GM21529 (cell line): ENCODE measurements around the gene LTBR.
"Not testable (repeated sequence)": the region's sequence is repeated elsewhere in the genome, so short reads cannot be mapped to it uniquely, and the experiment has no call there.

Experiments
- ATAC-seq: cut with Tn5 transposase; IDR thresholded peaks from one replicate; pipeline ENCODE4 v1.9.1; 2021; ENCODE audit not compliant: unreplicated experiment

The LTBR gene

GRCh38 chr12:6383572-6384498, at the start of gene LTBR:
Gene LTBR (plus strand): TSS chr12:6384162. CDS start chr12:6384359, 197 bp downstream.
- ATAC-seq: no peak

- no peak for ATAC-seq
Measured at GRCh38 chr12:6334359-6334758, 49.6 kb upstream of the LTBR start.

- no peak for ATAC-seq
Measured at GRCh38 chr12:6334940-6335450, 49.0 kb upstream of the LTBR start.

GRCh38 chr12:6335451-6336078, 48.4 kb upstream of the LTBR start:
- peak; percentile 68 for ATAC-seq

GRCh38 chr12:6336079-6336888, 47.7 kb upstream of the LTBR start:
- ATAC-seq: no peak

- ATAC-seq: no peak
Measured at GRCh38 chr12:6336889-6337853, 46.8 kb upstream of the LTBR start.

- no peak for ATAC-seq
Measured at GRCh38 chr12:6337958-6338433, 46.0 kb upstream of the LTBR start.

GRCh38 chr12:6338536-6338935, 45.4 kb upstream of the LTBR start:
- not testable (repeated sequence) for ATAC-seq

GRCh38 chr12:6338955-6339354, 45.0 kb upstream of the LTBR start:
- no peak for ATAC-seq

- no peak for ATAC-seq
Measured at GRCh38 chr12:6340032-6340638, 43.8 kb upstream of the LTBR start.

- no peak for ATAC-seq
Measured at GRCh38 chr12:6340745-6341416, 43.1 kb upstream of the LTBR start.

GRCh38 chr12:6341417-6342139, 42.4 kb upstream of the LTBR start, which contains the start of gene TNFRSF1A:
Gene TNFRSF1A (minus strand): TSS chr12:6342076. CDS start chr12:6341814, 262 bp downstream.
- ATAC-seq: no peak

- no peak for ATAC-seq
Measured at GRCh38 chr12:6342140-6342889, 41.6 kb upstream of the LTBR start.

- no peak for ATAC-seq
Measured at GRCh38 chr12:6343518-6343917, 40.4 kb upstream of the LTBR start.

GRCh38 chr12:6344101-6344660, 39.8 kb upstream of the LTBR start:
- ATAC-seq: not testable (repeated sequence)

GRCh38 chr12:6345319-6346091, 38.5 kb upstream of the LTBR start:
- no peak for ATAC-seq
